IPS-NIHi11 (cell line): ENCODE results near the gene CALM1.

Experiments used
- DNase-seq: peaks from one replicate; pipeline ENCODE4 v3.0.0; 2012; ENCODE audit warnings: mixed read lengths, low spot score

The CALM1 gene

GRCh38 chr14:90409209-90409730 is 12.4 kb downstream of the CALM1 start:
- DNase-seq, result no peak

- no peak for DNase-seq
Observed at GRCh38 chr14:90412058-90412457, 15.2 kb downstream of the CALM1 start.

DNA sequence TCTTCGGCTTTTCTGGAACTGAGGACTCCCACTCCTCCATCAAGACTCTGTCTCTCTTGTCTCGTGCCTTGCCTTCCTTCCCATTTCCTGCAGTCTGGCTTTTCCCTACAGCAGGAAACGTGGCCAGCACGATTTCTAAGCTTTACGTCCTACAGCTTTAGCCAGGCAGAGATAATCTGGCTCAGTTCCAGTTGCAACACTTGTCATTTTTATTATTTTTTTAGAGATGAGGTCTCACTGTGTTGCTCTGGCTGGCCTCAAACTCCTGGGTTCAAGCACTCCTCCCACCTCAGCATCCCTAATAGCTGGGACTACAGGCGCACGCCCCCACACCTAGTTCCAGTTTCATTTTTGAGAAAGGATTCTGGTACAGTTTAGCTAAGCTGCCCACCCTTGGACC is 19.9 kb downstream of the CALM1 start:
- DNase-seq, result no peak

DNA sequence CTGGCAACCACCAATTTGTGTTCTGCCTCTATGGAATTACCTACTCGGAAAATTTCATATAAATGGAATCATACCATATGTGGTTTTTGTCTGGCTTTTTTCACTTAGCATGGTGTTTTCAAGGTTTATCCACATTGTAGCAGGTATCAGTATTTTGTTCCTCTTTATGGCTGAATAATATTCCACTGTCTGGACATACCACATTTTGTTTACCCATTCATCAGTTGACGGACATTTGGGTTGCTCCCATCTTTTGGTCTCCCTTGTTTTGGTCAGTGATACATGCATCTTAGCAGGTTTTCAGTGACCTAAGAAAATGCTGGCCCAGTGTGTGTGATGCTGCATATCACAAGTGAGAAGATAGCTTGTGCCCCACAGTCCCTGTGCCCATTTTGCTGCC is 21.2 kb downstream of the CALM1 start:
- DNase-seq, result no peak

DNA sequence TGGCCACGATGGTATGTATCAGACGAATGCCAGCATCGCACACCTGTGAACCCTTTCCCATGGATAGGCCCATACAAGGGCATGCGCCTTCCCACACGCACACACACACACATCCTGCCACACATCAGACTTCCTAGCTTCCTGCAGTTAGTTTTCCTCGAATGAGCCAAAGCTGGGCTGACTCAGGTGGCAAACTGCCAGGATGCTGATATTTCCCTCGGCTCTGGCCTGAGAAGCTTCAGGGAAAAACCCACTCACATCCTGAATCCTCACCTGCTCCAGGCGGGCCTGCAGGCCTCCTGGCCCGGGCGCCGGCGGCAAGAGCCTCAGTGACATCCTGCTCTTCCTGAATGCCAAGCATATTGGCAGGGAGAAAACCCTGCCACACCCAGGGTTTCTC is 22.4 kb downstream of the CALM1 start:
- no peak for DNase-seq

DNA sequence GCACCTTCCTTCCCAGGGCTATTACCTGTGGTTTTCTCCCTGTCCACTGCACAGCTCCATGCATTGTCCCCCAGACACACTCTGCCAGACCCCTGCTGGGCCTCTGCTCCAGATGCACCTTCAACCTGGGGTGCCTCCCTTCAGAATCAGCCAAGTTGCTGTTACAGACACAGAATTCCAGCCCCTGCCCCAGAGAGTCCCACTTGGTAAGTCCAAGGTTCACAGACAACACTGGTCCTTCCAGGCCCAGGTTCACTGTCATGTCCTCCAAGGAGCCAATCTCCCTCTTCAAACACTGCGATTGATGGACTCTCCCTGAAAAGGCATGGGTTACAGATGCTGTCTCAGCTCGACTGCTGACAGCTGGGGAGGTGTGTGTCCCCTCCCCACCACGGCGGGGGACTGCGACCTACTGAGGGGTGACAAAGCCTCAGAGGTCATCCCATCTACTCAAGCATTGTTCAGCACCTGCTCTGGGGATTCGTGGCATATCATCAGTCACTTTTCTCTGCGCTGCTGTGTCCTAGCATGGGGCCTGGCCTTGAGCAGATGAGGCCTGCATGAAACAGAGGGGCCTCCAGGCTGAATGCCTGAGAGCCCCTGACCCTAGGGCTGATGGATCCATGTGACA is 24.3 kb downstream of the CALM1 start:
- no peak for DNase-seq

GRCh38 chr14:90421632-90422020 is 24.8 kb downstream of the CALM1 start:
- DNase-seq, result no peak

DNA sequence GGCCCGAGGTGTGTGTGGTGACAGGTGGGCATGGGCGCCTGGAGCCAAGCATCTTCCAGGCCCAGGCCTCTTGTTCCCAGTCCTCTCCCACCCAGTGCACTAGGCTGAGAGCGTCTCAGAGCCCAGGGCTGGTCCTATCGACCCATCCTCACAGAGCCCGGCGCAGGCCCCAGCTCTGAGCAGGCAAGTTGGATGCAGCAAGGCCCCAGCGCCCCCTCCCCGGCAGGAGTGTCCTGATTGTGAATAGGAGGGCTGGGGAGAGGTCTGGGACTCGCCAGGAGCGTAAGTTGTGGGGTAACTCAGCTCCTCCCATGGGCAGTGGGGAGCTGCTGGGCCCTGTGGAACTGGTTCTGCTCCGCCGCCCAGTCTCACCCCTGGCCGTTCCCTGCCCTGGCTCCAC is 26.3 kb downstream of the CALM1 start:
- DNase-seq, result no peak

- peak; percentile 40 for DNase-seq
Observed at GRCh38 chr14:90424075-90424474, 27.2 kb downstream of the CALM1 start.

- no peak for DNase-seq
Observed at GRCh38 chr14:90424686-90425372, 28.0 kb downstream of the CALM1 start.

DNA sequence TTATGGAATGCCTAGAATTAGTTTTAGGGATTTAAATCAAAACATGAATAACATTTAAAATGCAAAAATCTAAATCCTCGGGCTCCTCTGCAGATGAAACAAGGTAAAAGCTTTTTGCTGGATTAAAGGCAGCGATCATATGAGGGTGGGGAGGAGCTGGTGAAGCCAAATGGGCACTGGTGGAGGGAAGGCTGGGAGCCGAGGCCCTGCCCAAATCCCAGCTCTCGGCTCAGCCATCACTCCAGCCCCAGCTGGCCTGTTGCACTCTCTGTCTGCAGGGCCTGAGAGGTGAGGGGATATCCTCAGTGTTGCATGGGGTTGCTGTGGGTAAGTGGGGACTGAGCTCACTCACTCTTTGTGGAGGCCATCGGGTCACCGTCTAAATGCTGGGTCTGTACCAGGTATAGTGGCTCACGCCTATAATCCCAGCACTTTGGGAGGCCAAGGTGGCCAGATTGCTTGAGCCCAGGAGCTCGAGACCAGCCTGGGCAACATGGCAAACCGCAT is 28.6 kb downstream of the CALM1 start:
- no peak for DNase-seq

DNA sequence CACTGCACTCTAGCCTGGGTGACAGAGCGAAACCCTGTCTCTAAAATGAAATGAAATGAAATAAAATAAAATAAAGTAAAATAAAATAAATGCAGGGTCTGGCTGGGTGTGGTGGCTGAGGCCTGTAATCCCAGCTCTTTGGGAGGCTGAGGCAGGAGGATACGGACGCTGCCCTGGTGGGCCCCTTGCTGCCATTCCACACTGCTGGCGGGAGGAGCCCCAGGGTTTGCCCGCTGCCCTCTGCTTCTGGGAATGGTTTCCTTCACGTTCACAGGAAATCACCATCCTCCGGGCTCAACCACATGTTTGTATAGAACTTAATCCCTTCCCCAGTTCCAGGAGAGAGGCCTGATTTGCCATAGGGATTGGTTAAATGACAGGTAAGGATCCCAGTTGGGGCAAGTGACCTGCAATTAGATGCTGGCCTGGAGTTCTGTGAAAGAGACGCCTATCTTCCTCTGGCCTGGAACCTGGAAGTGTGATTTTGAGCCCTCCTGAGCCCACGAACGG is 29.3 kb downstream of the CALM1 start:
- DNase-seq, result no peak

GRCh38 chr14:90426663-90427062 is 29.8 kb downstream of the CALM1 start:
- no peak for DNase-seq

DNA sequence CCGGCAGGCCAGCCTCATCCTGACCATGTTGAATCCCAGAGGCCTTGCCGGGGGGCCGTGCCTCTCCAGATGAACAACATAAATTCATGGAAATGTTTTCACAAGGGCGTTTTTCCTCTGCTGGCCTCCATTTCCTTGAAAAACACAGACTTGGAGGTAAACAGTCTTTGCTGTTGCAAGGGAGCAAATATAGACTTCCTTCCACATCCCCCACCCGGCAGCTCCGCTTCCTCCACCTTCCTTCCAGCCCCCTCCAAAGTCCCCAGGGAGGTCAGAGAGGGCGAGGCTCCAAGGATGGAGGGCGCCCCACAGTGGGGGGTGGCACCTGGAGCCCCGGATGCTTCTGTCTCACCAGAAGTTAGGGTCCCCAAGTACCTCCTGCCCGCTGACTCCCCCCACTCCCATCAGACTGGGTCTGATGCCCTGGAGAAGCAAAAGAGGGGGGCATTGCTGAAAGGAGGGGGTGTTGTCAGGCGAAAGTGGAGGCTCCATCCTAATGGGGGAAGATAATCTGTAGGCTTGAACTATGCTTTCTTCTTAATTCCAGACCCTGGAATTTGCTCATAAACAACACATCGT is 31.1 kb downstream of the CALM1 start:
- no peak for DNase-seq

DNA sequence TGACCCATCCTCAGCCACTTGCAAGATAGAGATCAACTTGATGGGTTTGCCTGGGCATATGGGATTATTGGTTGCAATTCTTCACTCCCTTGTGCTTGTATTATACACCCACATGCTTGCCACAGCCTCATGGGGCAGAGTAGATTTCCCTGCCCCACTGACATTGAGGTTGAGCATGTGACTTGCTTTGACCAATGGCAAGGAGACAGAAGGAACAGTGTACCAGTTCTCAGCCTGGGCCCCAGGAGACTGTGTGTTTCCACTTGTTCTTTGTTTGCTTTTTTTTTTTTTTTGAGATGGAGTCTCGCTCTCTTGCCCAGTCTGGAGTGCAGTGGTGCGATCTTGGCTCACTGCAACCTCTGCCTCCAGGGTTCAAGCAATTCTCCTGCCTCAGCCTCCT is 31.8 kb downstream of the CALM1 start:
- no peak for DNase-seq

GRCh38 chr14:90429236-90429635 is 32.4 kb downstream of the CALM1 start:
- no peak for DNase-seq

DNA sequence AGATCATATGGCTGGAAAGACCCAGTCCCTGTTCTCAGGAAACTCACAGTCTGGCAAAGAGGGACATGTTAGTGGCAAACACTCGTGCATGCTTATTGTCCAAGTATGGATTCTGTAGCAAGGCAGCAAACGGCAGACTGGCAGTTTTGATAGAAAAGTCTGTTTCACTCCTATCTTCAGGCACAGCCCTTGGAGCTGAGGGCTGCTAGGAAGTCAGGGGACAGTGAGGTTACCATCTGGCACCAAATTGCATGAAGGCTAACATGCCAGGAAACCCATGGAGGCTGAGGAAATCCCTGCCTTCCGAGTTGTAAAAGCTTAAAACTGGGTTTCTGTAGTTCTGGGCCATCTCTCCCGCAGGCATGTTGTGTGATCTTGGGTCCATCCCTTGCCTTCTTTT is 32.9 kb downstream of the CALM1 start:
- DNase-seq, result no peak

- no peak for DNase-seq
Observed at GRCh38 chr14:90434370-90435020, 37.7 kb downstream of the CALM1 start.

- no peak for DNase-seq
Observed at GRCh38 chr14:90438841-90439240, 42.0 kb downstream of the CALM1 start.

DNA sequence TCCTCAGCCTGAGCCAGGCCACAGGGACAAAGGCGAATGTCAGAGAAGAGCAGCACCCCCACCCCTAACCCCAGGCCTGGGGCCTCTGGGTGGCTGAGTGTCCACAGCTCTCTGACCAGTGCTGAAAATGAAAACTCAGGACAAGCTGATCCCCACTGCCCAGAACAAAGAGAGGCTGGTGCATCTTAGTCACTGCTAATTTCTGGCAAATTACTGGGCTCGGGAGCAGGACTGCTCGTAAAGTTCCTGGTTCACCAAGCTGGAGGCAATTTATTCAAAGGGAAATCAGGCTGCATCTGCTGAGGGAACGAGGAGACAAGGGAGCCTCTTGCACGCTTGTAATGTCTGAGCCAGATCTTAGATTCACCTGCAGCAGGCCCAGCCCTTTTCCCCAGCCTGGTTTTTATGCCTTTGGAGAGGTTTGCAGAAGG is 43.2 kb downstream of the CALM1 start:
- DNase-seq, result peak; percentile 55

DNA sequence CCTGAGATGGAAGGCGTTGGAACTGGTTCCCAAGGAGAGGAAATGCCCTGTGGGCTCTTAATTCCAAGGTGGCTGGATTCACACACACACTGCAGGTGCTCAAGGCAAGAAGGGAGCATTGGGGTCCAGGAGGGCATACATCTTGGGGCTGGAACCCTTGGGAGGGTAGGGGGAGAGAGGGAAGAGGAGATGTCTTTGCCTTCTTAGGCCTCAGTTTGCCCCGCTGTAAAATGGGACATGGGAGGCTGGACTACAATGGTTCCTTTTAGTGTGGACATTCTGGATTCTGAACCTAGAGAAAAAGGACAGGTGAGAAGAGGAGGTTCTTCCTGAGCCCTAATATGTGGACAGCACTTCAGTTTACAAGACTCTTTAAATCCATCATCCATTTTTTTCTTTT is 43.8 kb downstream of the CALM1 start:
- DNase-seq, result no peak

DNA sequence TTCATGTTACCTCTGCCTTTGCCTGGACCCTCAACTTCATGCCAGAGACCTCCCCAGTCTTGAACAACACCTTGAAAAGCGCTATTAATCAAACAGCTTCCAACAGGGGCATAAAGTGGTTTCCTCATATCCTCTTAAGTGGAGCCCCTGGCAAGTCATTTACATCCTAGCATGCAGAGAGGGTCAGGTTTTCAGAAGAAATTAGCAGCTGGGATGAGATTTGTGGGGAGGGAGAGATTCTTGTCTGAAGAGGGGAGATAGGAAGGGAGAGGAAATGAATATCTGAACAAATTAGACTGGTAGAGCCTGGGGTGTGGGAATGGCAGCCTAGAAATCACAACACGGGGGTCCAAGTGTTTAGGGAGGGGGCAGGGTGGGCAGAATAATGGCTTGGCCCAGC is 45.6 kb downstream of the CALM1 start:
- DNase-seq, result no peak
